ENCODE measurements around the gene ZNF366. TPM values are rescaled to one million over a fixed set of nuclear protein-coding genes. Genes with fewer than 3 reads are reported as not detected.
A peak's percentile ranks its signal among the peaks of the same experiment; 100 is the strongest.

ZNF366 gene
- total RNA-seq: 2.9 TPM
- 3.3 TPM for polyA plus RNA-seq

GRCh38 chr5:72507231-72507906, at the start of gene ZNF366:
Gene ZNF366, minus strand, starts transcription at chr5:72507410. Its CDS starts 45,914 bp downstream, at chr5:72461496.
- H3K27ac ChIP-seq (ENCODE audit: low read depth): no peak within 1 kb of the TSS
- H3K4me3 ChIP-seq (ENCODE audit: low read depth, low read length): peak within 1 kb of the TSS; percentile 11
- no peak for DNase-seq (ENCODE audit: extremely low spot score)
- 41% methylated on average over 9 of the region's 9 CpGs for WGBS
- H3K4me1 ChIP-seq (ENCODE audit: insufficient read depth): no peaks in the 10 kb centered on the region
- no peaks in the 10 kb centered on the region for H3K36me3 ChIP-seq (ENCODE audit: insufficient read depth)

GRCh38 chr5:72556351-72557166, 49.3 kb upstream of the ZNF366 start:
- peak; percentile 39 for DNase-seq (ENCODE audit: extremely low spot score)
- Histone ChIP-seq H3K36me3 (ENCODE audit: insufficient read depth) (no peaks in the 10 kb centered on the region), H3K4me1 (ENCODE audit: insufficient read depth) (no peaks in the 10 kb centered on the region), H3K4me3 (ENCODE audit: low read depth, low read length) (peak overlapping the region; percentile 29), H3K27ac (ENCODE audit: low read depth) (peak overlapping the region; percentile 55)
- WGBS: 2% methylated on average over 42 of the region's 42 CpGs

GRCh38 chr5:72555871-72556270, 48.7 kb upstream of the ZNF366 start:
- Histone ChIP-seq H3K4me1 (ENCODE audit: insufficient read depth) (no peaks in the 10 kb centered on the region), H3K27ac (ENCODE audit: low read depth) (no peak overlapping the region), H3K4me3 (ENCODE audit: low read depth, low read length) (no peak overlapping the region), H3K36me3 (ENCODE audit: insufficient read depth) (no peaks in the 10 kb centered on the region)
- DNase-seq (ENCODE audit: extremely low spot score): no peak
- WGBS: 33% methylated on average over 1 of the region's 1 CpG

- no peak overlapping the region for H3K4me3 ChIP-seq (ENCODE audit: low read depth, low read length)
- WGBS: 100% methylated on average over 1 of the region's 1 CpG
- no peaks in the 10 kb centered on the region for H3K4me1 ChIP-seq (ENCODE audit: insufficient read depth)
- H3K27ac ChIP-seq (ENCODE audit: low read depth): no peak overlapping the region
- no peak for DNase-seq (ENCODE audit: extremely low spot score)
- no peaks in the 10 kb centered on the region for H3K36me3 ChIP-seq (ENCODE audit: insufficient read depth)
These were observed 47.7 kb upstream of the ZNF366 start for GRCh38 chr5:72554897-72555296.

GRCh38 chr5:72552041-72552557, 44.9 kb upstream of the ZNF366 start:
- no peak for DNase-seq (ENCODE audit: extremely low spot score)
- 53% methylated on average over 5 of the region's 5 CpGs for WGBS

GRCh38 chr5:72550595-72550994, 43.4 kb upstream of the ZNF366 start:
- 96% methylated on average over 5 of the region's 5 CpGs for WGBS
- Histone ChIP-seq H3K4me1 (ENCODE audit: insufficient read depth) (no peaks in the 10 kb centered on the region), H3K27ac (ENCODE audit: low read depth) (no peak overlapping the region), H3K4me3 (ENCODE audit: low read depth, low read length) (no peak overlapping the region), H3K36me3 (ENCODE audit: insufficient read depth) (no peaks in the 10 kb centered on the region)
- no peak for DNase-seq (ENCODE audit: extremely low spot score)

More at GRCh38 chr5:72552041-72552557, 44.9 kb upstream of the ZNF366 start:
- Histone ChIP-seq H3K36me3 (ENCODE audit: insufficient read depth) (no peaks in the 10 kb centered on the region), H3K4me1 (ENCODE audit: insufficient read depth) (no peaks in the 10 kb centered on the region), H3K27ac (ENCODE audit: low read depth) (no peak overlapping the region), H3K4me3 (ENCODE audit: low read depth, low read length) (no peak overlapping the region)

- WGBS: 59% methylated on average over 3 of the region's 3 CpGs
- no peak overlapping the region for H3K4me3 ChIP-seq (ENCODE audit: low read depth, low read length)
- DNase-seq (ENCODE audit: extremely low spot score): no peak
- peak overlapping the region; percentile 38 for H3K27ac ChIP-seq (ENCODE audit: low read depth)
- no peaks in the 10 kb centered on the region for H3K4me1 ChIP-seq (ENCODE audit: insufficient read depth)
- H3K36me3 ChIP-seq (ENCODE audit: insufficient read depth): no peaks in the 10 kb centered on the region
These were observed 36.6 kb upstream of the ZNF366 start for GRCh38 chr5:72543811-72544210.

GRCh38 chr5:72543365-72543764, 36.2 kb upstream of the ZNF366 start:
- Histone ChIP-seq H3K4me1 (ENCODE audit: insufficient read depth) (no peaks in the 10 kb centered on the region), H3K27ac (ENCODE audit: low read depth) (peak overlapping the region; percentile 38), H3K4me3 (ENCODE audit: low read depth, low read length) (no peak overlapping the region), H3K36me3 (ENCODE audit: insufficient read depth) (no peaks in the 10 kb centered on the region)
- DNase-seq (ENCODE audit: extremely low spot score): no peak
- WGBS: 92% methylated on average over 3 of the region's 3 CpGs

GRCh38 chr5:72542695-72543094, 35.5 kb upstream of the ZNF366 start:
- Histone ChIP-seq H3K36me3 (ENCODE audit: insufficient read depth) (no peaks in the 10 kb centered on the region), H3K4me1 (ENCODE audit: insufficient read depth) (no peaks in the 10 kb centered on the region), H3K4me3 (ENCODE audit: low read depth, low read length) (no peak overlapping the region), H3K27ac (ENCODE audit: low read depth) (no peak overlapping the region)
- no peak for DNase-seq (ENCODE audit: extremely low spot score)
- WGBS: 93% methylated on average over 1 of the region's 1 CpG

- H3K4me3 ChIP-seq (ENCODE audit: low read depth, low read length): no peak overlapping the region
- no peaks in the 10 kb centered on the region for H3K4me1 ChIP-seq (ENCODE audit: insufficient read depth)
- no peak overlapping the region for H3K27ac ChIP-seq (ENCODE audit: low read depth)
- no peak for DNase-seq (ENCODE audit: extremely low spot score)
- no peaks in the 10 kb centered on the region for H3K36me3 ChIP-seq (ENCODE audit: insufficient read depth)
- 48% methylated on average over 7 of the region's 7 CpGs for WGBS
These were observed 34.5 kb upstream of the ZNF366 start for GRCh38 chr5:72541501-72542225.

- Histone ChIP-seq H3K4me1 (ENCODE audit: insufficient read depth) (no peaks in the 10 kb centered on the region), H3K27ac (ENCODE audit: low read depth) (no peak overlapping the region), H3K36me3 (ENCODE audit: insufficient read depth) (no peaks in the 10 kb centered on the region), H3K4me3 (ENCODE audit: low read depth, low read length) (no peak overlapping the region)
- DNase-seq (ENCODE audit: extremely low spot score): no peak
- 82% methylated on average over 7 of the region's 7 CpGs for WGBS
These were observed 33.7 kb upstream of the ZNF366 start for GRCh38 chr5:72540759-72541438.

GRCh38 chr5:72539726-72540125, 32.5 kb upstream of the ZNF366 start:
- H3K4me1 ChIP-seq (ENCODE audit: insufficient read depth): no peaks in the 10 kb centered on the region
- no peak for DNase-seq (ENCODE audit: extremely low spot score)
- no peak overlapping the region for H3K4me3 ChIP-seq (ENCODE audit: low read depth, low read length)

GRCh38 chr5:72539038-72539437, 31.8 kb upstream of the ZNF366 start:
- no peak overlapping the region for H3K27ac ChIP-seq (ENCODE audit: low read depth)
- no peak for DNase-seq (ENCODE audit: extremely low spot score)
- no peaks in the 10 kb centered on the region for H3K4me1 ChIP-seq (ENCODE audit: insufficient read depth)
- 46% methylated on average over 1 of the region's 1 CpG for WGBS
- H3K36me3 ChIP-seq (ENCODE audit: insufficient read depth): no peaks in the 10 kb centered on the region
- H3K4me3 ChIP-seq (ENCODE audit: low read depth, low read length): no peak overlapping the region

More at GRCh38 chr5:72539726-72540125, 32.5 kb upstream of the ZNF366 start:
- Histone ChIP-seq H3K36me3 (ENCODE audit: insufficient read depth) (no peaks in the 10 kb centered on the region), H3K27ac (ENCODE audit: low read depth) (no peak overlapping the region)

Data from urinary bladder (tissue), 4 donors.